Embryonic facial prominence (tissue), 1 donor: ENCODE data around the gene RNF180.
"Not testable (repeated sequence)": the region's sequence is repeated elsewhere in the genome, so short reads cannot be mapped to it uniquely, and the experiment has no call there.

Experiments
- DNase-seq: peaks from one replicate; pipeline ENCODE4 v3.0.0-alpha.2; 2016; ENCODE audit errors: extremely low spot score

RNF180 gene

DNA sequence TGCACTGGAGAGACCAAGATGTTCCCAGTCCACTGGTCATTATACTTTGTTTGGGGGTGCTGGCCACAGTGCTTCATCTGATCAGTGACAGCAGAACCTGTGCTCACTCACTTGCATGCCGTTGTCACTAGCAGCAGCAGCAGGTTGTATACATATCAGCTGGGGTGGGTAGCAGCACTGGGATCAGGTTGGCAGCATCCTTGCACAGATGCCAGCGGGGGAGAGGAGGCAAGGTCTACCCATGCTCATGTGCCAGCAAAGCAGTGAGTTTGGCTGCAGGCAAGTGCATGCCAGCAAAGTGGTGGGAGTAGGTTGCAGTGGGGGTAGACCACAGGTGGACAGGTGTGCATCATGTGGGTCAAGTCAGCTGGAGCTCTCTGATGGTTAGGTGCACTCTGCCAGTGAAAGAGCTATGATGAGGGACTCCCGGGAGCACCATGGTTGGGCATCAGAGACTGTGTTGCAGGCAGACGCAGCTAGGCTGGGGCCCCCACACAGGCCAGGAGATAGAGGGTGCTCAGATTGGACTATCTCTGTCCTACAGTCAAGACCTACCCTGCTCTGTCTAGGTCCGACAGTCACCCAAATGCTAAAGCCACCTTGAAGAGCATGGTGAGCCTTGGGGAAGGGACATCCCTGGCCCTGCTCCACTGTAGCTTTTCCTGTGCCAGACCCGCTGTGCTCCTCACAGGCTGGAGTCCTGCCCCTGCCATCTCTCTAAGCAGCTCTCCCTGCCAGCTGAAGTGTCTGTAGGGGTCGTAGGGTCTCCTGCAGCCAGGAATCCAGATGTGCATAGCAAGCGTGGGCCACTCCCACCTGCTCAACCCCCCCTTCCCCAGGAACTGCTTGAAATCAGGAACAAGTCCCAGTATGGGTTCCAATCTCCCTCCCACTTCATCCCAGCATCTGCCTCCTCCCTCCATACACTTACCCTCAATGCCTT is 119.8 kb downstream of the RNF180 start:
- DNase-seq, result no peak

DNA sequence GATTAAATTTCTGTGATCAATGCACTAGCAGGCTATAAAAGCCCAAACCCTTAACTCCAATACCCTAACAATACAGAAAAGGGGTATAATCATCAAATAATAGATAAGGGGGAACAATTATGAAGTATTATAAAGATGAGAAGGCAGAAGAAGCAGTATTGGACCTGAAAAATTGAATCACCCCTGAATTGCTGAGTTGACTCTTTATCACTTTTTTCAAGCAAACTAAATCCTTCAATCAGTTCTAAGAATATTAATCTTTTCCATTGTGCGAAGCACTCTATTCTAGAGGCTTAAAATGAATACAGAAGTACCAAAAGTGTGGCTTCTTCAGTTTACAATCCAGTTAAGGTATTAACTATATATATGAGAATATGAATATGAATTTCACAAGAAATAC is 120.7 kb downstream of the RNF180 start:
- no peak for DNase-seq

DNA sequence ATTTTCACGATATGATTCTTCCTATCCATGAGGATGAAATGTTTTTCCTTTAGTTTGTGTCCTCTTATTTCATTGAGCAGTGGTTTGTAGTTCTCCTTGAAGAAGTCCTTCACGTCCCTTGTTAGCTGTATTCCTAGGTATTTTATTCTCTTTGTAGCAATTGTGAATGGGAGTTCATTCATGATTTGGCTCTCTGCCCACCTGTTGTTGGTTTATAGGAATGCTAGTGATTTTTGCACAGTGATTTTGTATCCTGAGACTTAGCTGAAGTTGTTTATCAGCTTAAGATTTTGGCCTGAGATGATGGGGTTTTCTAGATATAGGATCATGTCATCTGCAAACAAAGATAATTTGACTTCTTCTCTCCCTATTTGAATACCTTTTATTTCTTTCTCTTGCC is 122.9 kb downstream of the RNF180 start:
- DNase-seq, result not testable (repeated sequence)

DNA sequence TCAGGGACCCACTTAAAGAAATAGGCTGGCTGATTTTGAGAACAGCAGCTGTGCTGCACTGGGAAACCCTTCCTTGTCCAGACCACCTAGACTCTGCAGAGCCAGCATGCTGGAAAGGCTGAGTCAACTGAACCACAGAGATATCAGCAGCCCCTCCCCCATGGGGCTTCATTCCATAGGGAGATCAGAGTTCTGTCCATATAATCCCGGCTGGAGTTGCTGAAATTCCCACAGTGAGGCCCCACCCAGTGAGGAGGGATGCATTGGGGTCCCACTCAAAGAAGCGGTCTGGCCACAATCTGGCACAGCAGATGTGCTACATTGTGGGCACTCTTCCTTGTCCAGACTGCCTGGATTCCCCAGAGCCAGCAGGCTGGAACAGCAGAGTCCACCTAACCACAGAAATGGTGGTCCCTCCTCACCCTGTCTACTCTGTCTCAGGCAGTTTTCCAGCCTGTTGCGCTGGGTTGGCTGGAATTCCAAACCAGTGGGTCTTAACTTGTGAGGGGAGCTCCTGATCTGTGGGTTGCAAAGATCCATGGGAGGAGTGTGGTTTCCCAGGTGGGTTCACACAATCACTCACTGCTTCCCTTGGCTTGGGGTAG is 127.1 kb downstream of the RNF180 start:
- no peak for DNase-seq

DNA sequence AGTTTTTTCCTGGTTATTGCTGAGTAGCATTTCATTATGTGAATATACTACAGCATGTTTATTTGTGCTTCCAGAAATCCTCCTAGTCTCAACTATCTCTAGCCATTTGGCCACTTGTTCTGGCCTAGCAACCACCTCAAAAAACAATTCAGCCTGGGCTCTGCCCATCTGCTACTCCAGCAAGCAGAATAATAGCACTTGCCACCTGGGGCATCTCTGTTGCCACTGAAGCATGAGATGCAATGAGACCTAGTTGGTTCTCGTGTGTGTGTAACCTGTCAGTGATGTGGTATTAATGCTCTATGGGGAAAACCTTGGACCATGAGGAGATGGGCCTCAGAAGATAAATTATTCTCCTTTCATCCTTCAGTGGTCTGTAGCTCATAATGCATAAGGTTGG is 129.5 kb downstream of the RNF180 start:
- no peak for DNase-seq

DNA sequence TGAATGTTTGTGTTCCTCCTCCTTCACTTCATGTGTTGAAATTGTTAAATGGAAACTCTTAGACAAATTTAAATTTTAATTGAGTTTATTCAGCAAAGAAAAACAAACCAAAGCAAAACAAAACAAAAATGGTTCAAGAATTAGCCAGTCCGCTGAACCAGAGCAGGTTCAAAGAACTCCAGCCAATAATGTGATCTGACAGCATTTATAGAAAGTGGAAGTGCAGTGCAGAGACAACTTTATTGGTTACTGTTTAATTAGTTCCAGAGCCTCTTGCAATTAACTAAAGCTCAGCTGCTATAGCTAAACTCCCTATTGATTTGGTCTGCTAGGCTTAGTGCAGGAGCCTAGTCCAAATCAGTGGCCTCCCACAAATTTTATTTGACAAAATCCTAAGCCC is 132.9 kb downstream of the RNF180 start:
- DNase-seq, result no peak

DNA sequence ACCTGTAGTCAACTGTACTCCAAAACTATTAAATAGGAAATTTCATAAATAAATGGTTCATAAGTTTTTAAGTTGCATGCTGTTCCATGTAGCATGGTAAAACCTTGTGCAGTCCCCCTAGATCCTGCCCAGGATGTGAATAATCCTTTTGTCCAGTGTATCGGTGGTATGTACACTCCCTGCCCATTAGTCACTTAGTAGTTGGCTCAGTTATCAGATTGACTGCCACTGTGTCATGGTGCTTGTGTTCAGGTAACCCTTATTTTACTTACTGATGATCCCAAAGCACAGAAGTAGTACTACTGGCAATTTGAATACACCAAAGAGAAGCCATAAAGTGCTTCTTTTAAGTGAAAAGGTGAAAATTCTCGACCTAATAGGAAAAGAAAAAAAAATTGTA is 134.2 kb downstream of the RNF180 start:
- no peak for DNase-seq

DNA sequence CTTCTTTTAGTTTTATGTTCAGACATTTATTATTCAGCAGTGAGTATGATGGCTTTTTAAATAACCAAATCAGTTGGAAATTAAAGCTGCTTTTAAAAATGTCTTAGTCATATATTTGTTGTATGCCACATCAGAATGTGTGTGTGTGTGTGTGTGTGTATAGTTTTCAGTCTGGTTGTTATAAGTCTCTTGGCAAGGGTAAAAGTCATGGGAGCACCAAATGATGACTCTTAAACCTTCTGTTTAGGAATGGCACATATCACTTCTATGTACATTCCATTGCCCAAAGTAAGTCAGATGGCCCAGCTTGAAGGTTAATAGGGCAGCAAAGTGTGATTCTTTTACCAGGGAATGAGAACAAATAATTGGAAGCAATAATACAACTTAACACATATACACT is 135.9 kb downstream of the RNF180 start:
- no peak for DNase-seq

DNA sequence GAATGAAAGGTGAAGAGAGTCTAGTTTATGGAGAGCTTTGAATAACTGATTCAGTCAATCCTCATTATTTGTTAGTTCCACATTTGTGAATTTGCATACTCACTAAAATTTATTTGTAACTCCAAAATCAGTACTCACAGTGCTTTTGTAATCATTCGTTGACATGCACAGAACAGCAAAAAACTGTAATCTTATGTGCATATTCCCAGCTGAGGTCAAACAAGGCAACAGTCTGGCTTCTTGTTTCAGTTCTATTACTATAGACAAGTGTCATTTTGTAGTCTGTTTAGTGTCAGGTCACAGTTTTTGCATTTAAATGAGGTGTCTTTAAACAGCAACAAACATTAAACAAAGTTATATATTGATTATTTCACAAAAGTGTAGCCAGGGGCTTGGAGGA is 142.5 kb downstream of the RNF180 start:
- DNase-seq, result no peak

DNA sequence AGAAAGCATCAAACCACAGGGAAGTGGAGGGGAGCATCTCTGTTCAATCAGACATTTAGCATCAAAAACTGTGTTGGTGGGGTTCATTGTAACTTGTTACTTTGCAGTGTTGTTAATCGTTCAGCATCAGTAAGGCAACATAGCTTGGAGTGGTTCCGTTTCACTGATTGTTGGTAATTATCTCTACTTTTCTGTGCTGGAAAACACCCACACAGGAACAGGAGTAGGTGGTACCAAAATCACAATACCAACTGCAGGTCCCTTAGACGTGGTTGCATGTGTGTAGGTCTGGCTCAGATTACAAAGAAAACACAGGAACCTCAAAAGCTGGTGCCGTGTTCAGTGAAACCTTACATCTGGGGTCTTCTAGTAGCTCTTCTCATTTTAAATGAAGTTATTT is 146.8 kb downstream of the RNF180 start:
- no peak for DNase-seq

DNA sequence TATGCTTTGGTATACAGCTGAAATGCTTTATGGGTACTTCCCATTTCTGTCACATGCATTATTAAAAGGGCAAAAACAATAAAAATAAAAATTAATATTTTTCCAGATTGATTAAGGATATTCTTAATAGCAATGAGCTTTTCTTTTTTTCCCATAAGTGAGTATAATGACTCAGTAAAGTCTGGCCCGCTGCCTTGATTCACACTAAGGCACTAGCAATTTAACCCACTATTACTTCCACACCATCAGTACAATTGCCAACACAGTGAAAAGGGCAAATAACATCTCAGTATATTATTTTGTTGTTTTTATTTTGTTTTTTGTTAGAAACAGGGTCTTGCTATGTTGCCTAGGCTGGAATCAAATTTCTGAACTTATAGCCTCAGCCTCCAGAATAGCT is 150.1 kb downstream of the RNF180 start:
- no peak for DNase-seq

DNA sequence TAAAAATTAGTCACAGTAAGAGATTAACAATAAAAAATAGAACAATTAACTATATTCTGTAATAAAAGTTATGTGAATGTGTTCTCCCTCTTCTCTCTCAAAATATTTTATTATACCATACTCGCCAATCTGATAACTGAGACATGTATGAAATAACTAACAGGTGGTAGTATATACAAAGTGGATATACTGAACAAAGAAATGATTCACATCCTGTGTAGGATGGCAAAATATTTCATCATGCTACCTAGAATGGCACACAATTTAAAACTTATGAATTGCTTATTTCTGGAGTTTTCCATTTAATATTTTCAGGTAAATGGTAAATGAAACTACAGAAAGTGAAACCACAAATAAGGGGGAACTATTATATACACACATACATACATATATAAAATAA is 152.5 kb downstream of the RNF180 start:
- no peak for DNase-seq

DNA sequence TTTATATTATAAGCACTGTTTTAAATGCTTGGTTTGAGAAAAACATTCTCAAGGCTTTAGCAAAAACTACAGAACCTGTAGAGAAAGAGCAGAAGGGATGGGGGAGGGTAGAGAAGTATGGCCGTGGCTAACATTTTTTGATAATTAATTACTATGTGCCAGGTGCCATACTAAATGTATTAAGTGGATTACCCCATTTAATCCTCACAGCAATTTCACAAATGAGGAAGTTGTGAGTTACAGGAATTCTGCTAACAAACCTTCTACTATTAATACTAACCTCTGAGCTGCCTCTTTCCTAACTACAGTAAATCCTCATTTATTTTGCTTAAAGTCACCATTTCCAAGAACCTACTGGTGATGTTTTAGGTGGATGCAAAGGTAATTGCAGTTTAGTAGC is 157.9 kb downstream of the RNF180 start:
- DNase-seq, result no peak

DNA sequence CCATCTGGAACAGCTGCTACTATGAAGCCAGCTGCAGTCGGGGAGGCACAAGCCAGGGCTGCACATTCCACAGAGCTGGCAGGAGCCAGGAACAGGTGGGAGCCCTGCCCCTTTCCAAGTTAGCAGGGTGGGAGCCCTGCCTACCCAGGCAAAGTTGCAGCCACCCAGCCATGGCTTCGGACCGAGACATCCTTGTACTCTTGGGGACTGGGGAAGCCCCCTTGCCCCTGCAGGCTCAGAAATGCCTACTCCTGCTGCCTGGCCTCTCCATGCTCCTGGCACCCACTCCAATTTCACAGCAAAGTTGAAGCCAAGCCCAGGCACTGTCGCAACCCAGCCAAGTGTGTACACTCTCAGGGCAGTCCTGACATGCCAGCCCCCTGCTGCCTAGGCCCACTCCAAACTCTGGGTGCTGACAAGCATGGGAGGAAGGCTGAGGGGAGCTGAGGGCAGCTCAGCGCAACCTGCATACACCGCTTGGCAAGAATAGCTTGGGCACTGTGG is 165.1 kb downstream of the RNF180 start:
- DNase-seq, result no peak

DNA sequence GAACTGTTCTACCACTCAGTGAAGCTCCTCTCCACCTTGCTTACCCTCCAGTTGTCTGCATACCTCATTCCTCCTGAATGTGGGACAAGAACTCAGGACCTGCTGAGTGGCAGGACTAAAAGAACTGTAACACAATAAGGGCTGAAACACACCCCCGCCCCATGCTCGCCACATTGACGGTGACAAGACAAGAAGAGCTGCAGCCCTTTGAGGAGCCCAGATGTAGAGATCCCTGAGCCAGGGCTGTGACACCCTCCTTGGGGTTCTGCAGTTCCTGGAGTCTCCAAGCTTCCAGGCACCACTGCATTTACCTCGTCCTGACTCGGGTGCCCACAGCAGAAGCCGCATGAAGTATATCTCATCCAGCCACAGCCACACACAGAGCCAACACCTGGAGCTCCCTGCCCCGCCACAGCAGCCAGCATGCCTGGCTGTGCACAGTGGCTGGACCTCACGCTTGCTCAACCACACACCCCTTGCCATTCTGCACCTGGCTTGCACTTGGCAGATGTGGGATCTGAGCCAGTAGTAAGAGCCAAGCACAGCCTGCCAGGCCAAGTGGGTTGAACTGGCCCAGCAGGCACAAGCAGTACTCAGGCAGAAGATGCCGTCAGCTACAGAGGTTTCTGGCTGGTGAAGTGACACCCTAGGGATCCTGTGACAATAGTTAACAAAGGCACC is 166.1 kb downstream of the RNF180 start:
- DNase-seq, result no peak

DNA sequence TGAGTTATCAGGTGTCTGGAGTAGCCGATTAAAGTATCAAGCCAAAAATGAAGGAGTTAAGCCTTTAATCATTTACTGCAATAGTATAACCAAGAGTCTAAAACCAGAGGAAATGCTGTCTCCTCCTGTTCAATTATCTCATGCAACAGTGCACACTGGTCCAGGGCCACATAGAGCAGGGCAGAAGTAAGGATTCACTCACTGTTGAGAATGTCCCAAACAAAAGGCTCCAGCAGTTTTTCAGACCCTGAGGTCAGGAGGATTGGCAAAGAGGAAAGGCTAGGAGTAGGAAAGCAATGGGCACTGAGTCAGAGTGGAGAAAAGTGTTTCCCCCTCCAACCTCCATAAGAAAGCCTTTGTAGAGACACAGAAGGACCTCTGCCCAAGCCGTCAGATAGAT is 168.2 kb downstream of the RNF180 start:
- no peak for DNase-seq

DNA sequence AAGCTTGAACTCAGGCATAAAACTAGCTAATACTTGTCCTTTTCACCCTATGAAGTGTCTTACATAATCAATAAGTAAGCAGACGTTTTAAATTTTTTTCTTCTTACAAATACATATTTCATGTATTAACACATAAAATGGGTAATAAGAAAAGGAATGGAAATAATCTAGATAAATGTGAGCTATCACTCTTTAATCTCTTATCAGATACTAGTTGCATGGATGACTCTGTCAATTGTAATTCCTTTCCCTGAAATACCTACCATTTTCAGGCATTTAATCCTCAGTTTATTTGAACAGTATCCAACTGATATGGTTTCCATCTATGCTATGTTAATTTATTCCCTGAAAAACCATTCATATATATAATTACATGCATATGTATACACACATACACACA is 174.1 kb downstream of the RNF180 start:
- no peak for DNase-seq

DNA sequence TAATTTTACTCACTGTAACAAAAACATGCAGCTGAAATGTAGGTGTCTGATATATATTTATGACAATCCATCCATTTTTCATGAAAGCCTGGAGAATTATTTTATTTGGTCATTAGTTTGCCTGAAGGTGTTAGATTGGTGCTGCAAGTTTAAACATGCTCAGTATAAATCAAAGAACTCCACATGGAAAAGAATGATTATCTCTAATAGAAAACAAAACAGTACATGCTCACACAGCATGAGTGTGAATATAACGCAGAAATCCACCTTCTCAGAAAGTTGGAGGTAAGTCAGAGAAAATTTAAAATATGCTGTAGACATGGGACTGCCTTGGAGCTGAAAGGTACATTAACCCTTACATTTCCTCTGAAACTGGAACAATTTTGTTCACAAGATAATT is 174.7 kb downstream of the RNF180 start:
- DNase-seq, result no peak

DNA sequence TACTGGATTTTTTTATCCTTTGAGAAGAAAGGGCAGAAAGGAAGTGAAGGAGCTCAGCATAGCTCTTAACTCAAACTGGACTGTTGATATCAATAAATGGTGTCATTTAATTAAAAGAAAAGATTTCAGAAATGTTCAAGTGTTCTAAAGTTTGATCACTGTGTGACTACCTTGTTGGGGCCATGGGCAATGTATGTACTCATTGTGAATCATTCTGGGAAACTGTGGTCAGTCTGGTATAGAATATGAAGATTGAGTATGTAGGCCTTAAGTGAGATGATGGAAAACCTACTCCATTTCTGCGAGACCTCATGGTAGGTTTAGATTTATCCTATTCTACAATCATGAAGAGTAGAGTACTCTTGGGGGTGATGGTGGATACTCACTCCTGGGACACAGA is 175.7 kb downstream of the RNF180 start:
- DNase-seq, result no peak

DNA sequence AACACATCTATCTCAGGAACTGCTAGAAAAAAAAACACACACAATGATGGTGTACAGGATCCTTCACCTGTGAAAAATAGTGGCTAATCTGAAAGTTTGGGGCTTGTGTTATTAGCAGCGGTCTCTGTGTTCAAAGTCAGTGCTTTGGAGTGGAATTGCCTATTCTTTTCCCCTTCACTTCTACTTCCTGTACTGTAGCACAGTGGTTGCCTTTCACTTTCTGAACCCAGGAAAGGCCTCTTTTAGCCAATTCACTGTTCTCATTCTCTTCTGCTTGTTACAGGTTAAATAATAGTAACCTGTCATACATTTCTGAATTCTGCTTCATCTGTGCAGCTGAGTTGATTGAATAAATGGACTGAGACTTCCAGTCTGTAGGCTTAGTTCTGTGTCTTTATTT is 178.9 kb downstream of the RNF180 start:
- DNase-seq, result no peak

DNA sequence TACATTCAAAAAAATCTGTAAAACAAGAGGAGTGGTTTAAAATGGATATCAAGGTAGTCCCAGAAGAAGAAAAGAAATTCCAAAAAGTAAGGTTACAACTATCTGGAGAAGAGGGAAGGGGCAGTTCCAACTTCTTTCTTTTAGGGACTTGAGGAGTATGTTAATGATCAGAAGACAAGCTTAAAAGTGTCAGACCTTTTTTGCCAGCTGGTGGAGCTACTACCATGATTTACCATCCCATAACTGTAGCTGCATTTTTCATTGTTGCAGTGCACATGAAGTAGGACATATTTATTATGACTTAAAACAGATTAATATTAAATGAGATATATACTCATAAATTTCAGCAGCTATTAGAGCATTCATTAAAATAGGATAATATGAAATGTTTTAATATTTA is 181.7 kb downstream of the RNF180 start:
- DNase-seq, result no peak

DNA sequence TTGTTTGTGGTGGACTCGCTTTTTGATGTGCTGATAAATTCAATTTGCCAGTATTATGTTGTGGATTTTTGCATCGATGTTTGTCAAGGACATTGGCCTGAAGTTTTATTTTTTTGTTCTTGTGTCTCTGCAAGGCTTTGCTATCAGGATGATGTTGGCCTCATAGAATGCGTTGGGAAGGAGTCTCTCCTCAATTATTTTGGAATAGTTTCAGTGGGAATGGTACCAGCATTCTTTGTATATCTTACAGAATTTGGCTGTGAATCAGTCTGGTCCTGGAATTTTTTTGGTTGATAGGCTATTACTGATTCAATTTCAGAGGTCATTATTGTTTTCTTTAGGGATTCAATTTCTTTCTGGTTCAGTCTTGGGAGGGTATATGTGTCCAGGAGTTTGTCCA is 198.8 kb downstream of the RNF180 start:
- DNase-seq, result no peak

DNA sequence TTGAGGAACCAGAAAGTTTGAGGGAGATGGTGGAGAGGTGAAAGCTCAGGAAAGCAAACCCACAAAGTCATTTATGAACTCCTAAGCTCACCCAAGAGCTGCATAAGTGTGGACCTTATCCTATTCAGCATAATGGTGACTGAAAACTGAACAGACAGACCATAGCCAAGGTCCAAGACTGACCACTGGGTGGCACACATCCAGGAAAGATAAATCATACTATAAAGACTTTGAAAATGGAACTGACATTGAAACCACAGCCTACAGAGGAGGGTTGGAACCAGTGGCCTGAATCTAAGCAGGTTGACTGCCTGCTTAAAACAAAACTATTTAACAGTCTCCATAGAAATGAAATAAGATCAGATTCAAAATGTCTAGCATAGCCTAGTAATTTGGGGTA is 219.1 kb downstream of the RNF180 start:
- no peak for DNase-seq
